Measurements from ENCODE around the gene OXTR.
"Not testable (repeated sequence)": the region's sequence is repeated elsewhere in the genome, so short reads cannot be mapped to it uniquely, and the experiment has no call there.

Gene OXTR

GRCh38 chr3:8743021-8743601 is 26.3 kb downstream of the OXTR start:
- DNase-seq (ENCODE audit: low read depth in 3 of 3, low spot score in 1 of 3) = no peak

DNA sequence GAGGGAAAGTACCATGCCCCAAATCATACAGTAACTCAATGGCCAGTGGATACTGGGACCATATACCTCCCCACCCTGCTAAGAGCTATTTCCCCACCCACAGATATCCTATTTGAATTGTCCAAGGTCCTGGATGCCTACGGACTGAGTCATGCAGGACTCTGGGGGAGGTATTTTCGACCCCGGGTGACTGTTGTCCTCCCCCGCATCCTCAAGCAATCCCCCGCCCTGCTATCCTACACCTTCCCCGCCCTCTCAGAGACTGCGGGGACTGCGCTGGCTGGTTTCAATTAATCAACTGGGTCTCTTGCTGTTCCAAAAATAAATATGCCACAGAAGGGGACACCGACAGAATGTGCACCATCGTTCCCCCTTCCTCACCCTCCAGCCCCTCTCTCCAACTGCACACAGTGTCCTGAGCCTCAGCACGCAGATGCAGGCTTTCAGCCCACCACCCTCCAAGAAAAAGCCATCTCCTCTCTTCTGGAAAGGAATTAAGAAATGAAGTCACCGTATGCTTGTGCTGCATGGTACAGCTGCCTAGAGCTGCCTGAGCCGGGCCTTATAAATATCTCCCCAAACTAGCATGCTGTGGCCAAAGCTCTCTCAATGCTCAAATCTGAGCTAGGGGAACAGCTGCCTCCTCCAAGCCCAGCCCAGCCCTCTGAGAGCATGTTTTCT is 27.7 kb downstream of the OXTR start:
- DNase-seq (ENCODE audit: low read depth in 3 of 3, low spot score in 1 of 3) = no peak

DNA sequence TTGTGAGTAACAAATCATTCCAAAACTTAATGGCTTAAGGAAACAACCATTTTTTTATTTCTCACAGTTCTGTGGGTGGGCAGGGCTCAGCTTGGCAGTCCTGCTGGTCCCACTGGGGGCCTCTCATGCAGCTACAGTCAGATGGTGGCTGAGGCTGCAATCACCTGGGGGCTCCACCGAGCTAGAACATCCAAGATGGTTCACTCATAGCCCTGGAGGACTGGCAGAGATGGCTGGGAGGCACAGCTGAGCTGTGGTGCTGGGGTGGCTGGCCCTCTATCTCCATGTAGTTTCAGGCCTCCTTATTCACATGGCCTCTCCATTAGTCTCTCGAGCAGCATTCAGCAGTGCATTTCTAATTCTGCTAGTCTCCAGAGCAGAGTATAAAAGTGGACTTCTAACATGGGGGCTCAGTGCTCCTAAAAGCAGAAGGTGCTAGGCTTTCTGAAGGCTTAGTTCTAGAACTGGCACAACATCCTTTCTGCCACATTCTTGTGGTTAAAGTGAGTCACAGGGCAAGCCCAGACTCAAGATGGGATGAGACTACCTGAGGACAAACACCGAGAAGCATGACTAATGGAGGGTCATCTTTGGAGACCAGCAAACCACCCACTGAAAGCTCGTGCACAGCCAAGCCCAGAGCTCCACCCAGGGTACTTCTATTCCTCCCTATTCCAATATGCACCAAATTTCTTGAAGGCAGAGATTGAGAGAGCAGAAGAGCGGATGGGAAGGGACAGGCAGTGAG is 29.5 kb downstream of the OXTR start:
- DNase-seq (ENCODE audit: low read depth in 3 of 3, low spot score in 1 of 3) = no peak

GRCh38 chr3:8738639-8739038 is 30.8 kb downstream of the OXTR start:
- no peak for DNase-seq (ENCODE audit: low read depth in 3 of 3, low spot score in 1 of 3)

GRCh38 chr3:8737823-8738222 is 31.6 kb downstream of the OXTR start:
- no peak for DNase-seq (ENCODE audit: low read depth in 3 of 3, low spot score in 1 of 3)

DNA sequence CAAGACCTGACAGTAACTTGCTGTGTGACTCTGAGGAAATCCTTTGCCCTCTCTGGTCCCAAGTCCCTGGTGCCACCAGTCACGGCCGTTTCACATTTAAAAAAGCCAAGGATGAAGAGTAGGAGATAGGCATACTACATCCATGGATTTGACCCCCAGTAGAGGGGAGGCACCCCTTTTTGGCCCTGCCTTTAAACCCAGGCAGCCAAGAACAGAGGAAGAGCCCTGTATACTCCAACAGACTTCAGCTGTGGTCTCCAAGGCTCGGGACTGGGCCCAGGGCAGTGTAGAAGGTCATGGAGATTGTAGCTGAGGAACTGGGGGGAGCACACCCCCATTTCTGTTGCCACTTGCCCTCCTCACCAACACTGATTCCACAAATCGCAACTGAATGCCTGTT is 32.1 kb downstream of the OXTR start:
- no peak for DNase-seq (ENCODE audit: low read depth in 3 of 3, low spot score in 1 of 3)

DNA sequence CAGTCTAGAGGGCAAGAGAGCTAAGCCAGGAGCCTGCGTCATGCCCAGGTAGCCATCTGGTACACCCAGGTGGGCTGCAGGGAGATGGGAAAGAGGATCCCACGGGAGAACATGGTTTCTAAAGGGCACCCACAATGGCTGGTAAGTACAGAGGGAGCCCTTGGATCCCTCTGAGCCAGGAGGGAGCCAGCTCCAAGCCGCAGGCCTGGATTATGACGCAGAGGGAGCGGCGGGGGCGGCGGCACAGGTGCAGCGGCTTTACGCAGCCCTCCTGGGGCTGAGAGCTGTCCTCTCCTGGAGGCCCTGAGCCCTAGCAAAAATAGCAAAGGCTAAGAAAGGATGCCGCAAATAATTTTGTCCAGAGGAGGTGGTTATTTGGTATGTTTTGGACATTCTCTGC is 33.0 kb downstream of the OXTR start:
- no peak for DNase-seq (ENCODE audit: low read depth in 3 of 3, low spot score in 1 of 3)

- DNase-seq (ENCODE audit: low read depth in 3 of 3, low spot score in 1 of 3) = no peak
Observed at GRCh38 chr3:8734908-8735307, 34.5 kb downstream of the OXTR start.

- DNase-seq (ENCODE audit: low read depth in 3 of 3, low spot score in 1 of 3) = no peak
Observed at GRCh38 chr3:8734137-8734878, 35.1 kb downstream of the OXTR start.

- DNase-seq (ENCODE audit: low read depth in 3 of 3, low spot score in 1 of 3) = no peak
Observed at GRCh38 chr3:8733332-8734094, 35.9 kb downstream of the OXTR start, which contains the start of gene CAV3. Gene CAV3 (plus strand): TSS chr3:8733802. CDS start chr3:8733877, 75 bp downstream.

DNA sequence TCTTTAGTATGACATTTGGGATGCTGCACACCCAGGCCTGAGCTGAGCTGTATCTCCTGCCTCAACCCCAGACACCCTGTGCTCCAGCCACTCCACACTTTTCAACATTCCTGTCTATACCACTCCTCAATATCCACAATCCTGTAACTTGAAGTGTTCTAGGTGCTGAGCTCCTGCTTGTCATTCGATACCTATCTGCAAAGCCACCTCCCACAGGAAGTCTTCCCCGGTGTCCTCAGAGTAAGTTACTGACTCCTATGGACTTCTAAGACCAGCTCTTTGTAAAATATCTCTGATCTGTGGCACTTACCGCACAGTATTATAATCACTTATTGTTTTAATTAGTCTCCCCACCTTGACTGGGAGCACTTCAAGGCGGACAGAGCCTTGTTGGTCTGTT is 37.0 kb downstream of the OXTR start:
- DNase-seq (ENCODE audit: low read depth in 3 of 3, low spot score in 1 of 3) = no peak

- no peak for DNase-seq (ENCODE audit: low read depth in 3 of 3, low spot score in 1 of 3)
Observed at GRCh38 chr3:8730656-8731055, 38.8 kb downstream of the OXTR start.

DNA sequence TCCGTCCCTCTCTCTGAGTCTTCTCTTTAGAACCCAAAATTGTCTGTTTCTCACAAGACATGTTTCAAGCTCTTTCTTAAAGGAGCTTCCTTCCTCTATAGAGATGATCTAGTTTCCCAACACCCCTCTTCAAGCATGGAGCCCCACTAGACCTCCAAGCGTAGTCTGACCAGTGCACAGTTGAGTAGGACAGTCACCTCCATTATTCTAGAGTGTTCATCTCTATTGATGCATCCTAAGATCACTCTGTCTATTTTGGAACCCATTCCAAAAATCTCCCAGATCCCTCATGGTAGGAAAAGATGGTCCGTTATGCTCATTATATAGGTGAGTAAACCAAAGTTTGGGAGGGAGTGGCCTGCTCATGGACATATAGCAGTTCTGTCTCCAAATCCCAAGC is 39.9 kb downstream of the OXTR start:
- DNase-seq (ENCODE audit: low read depth in 3 of 3, low spot score in 1 of 3) = no peak

DNA sequence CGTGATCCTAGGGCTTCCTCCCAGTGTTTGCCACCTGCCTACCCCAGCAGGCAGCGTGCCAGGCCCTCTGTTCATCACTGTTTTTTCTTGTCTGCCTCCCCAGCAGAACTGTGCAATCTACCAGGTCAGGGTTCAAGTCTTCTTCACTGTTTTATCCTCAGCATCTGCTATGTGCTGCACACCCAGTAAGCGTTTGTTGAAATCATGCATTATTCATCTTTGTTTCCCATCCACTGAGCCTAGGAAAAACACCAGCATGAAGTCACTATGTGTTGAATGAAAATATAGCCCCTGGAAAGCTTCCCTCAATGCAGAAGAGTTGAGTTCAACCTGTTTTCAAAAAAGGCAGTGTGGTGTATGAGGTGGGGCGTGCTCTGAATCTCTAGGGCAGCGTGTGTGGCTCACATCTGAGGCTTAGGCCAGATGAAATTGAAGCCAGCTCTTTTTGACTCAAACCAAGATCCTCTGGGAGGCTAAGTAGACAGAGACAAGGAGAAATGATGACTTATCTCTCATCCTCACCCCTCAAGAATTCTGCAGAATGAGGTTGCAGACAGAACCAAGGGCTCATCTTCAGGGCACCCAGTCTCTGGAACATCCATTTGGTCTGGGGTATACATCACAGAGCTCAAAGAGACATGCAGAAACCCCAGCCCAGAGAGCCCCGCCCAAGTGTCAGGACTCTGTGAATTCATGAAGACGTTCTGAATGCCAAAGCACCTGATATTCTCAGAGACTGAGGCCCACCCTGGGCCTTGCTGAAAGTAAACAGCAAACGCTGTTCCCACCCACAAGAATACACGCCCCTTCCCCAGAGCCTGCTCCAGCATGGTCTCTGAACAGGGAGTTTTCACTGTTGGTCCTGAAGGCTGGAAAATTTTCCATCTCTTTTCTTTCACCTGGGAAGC is 41.6 kb downstream of the OXTR start:
- DNase-seq (ENCODE audit: low read depth in 3 of 3, low spot score in 1 of 3) = no peak

- no peak for DNase-seq (ENCODE audit: low read depth in 3 of 3, low spot score in 1 of 3)
Observed at GRCh38 chr3:8724108-8724752, 45.2 kb downstream of the OXTR start.

GRCh38 chr3:8723612-8724011 is 45.8 kb downstream of the OXTR start:
- DNase-seq (ENCODE audit: low read depth in 3 of 3, low spot score in 1 of 3) = no peak

DNA sequence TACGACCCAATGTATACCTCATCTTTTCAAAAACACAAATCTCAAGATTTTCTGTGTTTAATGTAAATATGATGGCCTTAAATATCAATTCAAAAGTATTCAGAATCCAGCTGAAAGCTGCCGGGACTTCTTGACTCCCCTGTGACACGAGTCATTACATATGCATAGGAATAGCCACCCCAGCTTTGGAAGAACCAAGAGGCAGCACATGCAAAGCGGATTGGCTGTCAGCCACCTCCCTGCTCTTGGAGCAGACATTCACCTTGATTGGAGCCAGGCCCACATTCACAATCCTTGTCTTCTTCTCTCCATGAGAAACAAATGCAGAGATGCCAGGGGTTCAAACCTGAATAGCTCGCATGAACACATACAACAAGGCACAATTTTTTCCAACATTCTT is 46.6 kb downstream of the OXTR start:
- no peak for DNase-seq (ENCODE audit: low read depth in 3 of 3, low spot score in 1 of 3)

GRCh38 chr3:8715757-8716156 is 53.7 kb downstream of the OXTR start:
- not testable (repeated sequence) for DNase-seq (ENCODE audit: low read depth in 3 of 3, low spot score in 1 of 3)

Data from stimulated activated CD4-positive, alpha-beta T cell treated with anti-CD3 and anti-CD28 coated beads, TNF-alpha, amount 100 ng/mL, for 1 hour (primary cell).